A549 (cell line): ENCODE results near the gene MBNL1.

ENCODE experiments used
- BHLHE40 ChIP-seq: IDR thresholded peaks from 2 replicates; pipeline ENCODE4 v1.6.1; 2012; ENCODE audit warnings: low read depth, low read length, inconsistent platforms
- CHD2 ChIP-seq: fragments of 150-350 bp; IDR thresholded peaks from 2 replicates; pipeline ENCODE4 v1.6.1; 2014; ENCODE audit warnings: low read length; ENCODE audit not compliant: partially characterized antibody
- EHMT2 ChIP-seq: fragments of 200-600 bp; sonication (generic); IDR thresholded peaks from 2 replicates; pipeline ENCODE4 v1.6.1; 2016; ENCODE audit warnings: antibody characterized with exemption, low read depth, mild to moderate bottlenecking, moderate library complexity
- GATA3 ChIP-seq: IDR thresholded peaks from 2 replicates; pipeline ENCODE4 v1.6.1; 2012; ENCODE audit warnings: borderline replicate concordance
- HDAC2 ChIP-seq: fragments of 200-600 bp; sonication (generic); IDR thresholded peaks from 2 replicates; pipeline ENCODE4 v1.6.1; 2016
- MAFK ChIP-seq: fragments of 450-650 bp; IDR thresholded peaks from 2 replicates; pipeline ENCODE4 v1.6.1; 2014; ENCODE audit not compliant: partially characterized antibody
- PHF8 ChIP-seq: fragments of 200-600 bp; sonication (generic); IDR thresholded peaks from 2 replicates; pipeline ENCODE4 v1.6.1; 2016; ENCODE audit warnings: low read depth, mild to moderate bottlenecking, antibody characterized with exemption, moderate library complexity, borderline replicate concordance
- POLR2A ChIP-seq: IDR thresholded peaks from 2 replicates; pipeline ENCODE4 v1.6.1; 2012; ENCODE audit warnings: mild to moderate bottlenecking, low read length
- RAD21 ChIP-seq, 2 experiments: fragments of >200 bp in 1 of 2; sonication (Bioruptor Twin) in 1 of 2; formaldehyde crosslinking in 1 of 2; IDR thresholded peaks in 1 of 2; conservative IDR thresholded peaks in 1 of 2; 2 replicates in 1 of 2; 3 replicates in 1 of 2; pipeline ENCODE4 v1.6.1; 2012 to 2018; ENCODE audit warnings: inconsistent platforms in 1 of 2
- SMC3 ChIP-seq: fragments of >200 bp; sonication (Bioruptor Twin); formaldehyde crosslinking; IDR thresholded peaks from 3 replicates; pipeline ENCODE4 v1.6.1; 2018; ENCODE audit warnings: inconsistent platforms
- TF ChIP-seq, protein P1 (sequence below): fragments of >200 bp; sonication (Bioruptor Twin); formaldehyde crosslinking; IDR thresholded peaks from 3 replicates; pipeline ENCODE4 v1.5.1; 2016

DNA sequence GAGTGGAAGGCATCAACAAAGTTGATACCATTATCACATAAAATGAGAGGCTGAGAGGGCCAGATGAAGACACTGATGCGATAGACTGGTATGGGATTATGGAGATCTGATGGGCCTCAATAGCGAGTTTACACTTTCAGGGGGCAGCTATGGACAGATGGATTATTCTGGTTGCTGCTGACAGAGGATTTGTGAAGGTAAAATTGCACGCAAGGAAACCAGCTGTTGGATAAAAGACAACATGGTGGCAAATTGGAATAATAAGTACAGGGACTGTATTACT lies 203.9 kb downstream of the MBNL1 start:
- no peak for TF ChIP-seq POLR2A
- no peak for TF ChIP-seq EHMT2
- no peak for TF ChIP-seq RAD21 (conservative IDR thresholded peaks at IDR 0.05 in 1 of 2, IDR thresholded peaks at IDR 0.05 in 1 of 2)
- TF ChIP-seq, protein P1, sequence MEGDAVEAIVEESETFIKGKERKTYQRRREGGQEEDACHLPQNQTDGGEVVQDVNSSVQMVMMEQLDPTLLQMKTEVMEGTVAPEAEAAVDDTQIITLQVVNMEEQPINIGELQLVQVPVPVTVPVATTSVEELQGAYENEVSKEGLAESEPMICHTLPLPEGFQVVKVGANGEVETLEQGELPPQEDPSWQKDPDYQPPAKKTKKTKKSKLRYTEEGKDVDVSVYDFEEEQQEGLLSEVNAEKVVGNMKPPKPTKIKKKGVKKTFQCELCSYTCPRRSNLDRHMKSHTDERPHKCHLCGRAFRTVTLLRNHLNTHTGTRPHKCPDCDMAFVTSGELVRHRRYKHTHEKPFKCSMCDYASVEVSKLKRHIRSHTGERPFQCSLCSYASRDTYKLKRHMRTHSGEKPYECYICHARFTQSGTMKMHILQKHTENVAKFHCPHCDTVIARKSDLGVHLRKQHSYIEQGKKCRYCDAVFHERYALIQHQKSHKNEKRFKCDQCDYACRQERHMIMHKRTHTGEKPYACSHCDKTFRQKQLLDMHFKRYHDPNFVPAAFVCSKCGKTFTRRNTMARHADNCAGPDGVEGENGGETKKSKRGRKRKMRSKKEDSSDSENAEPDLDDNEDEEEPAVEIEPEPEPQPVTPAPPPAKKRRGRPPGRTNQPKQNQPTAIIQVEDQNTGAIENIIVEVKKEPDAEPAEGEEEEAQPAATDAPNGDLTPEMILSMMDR = no peak
- no peak for TF ChIP-seq GATA3
- no peak for TF ChIP-seq MAFK
- TF ChIP-seq PHF8 = no peak
- TF ChIP-seq SMC3 = no peak
- no peak for TF ChIP-seq CHD2
- TF ChIP-seq HDAC2 = no peak
- no peak for TF ChIP-seq BHLHE40
